IMR-90 (cell line): Measurements from ENCODE around the gene PLD5. TPM values are rescaled to one million over a fixed set of nuclear protein-coding genes. Genes with fewer than 3 reads are reported as not detected.

Experiments used
- ATAC-seq: fragments of 200-7000 bp; cut with Tn5 transposase; 2 replicates; pipeline ENCODE4 v1.9.1; 2020; ENCODE audit warnings: low read depth, mild to moderate bottlenecking, moderate library complexity
- BruUV-seq: library from RNA; stranded (reverse); fragments of 400-500 nt; replicated peaks from 2 replicates; lab custom pipeline; 2021; lab: Mats Ljungman, UMichigan
- CTCF ChIA-PET: fragments of 300-600 bp; formaldehyde crosslinking; extraction: SDS; loops from one replicate; lab custom pipeline; 2021; ENCODE audit warnings: antibody characterized with exemption; lab: Yijun Ruan, JAX
- POLR2A ChIA-PET: fragments of 300-600 bp; sonication (Branson Sonifier 250); formaldehyde crosslinking; loops from one replicate; lab custom pipeline; 2022; ENCODE audit warnings: antibody characterized with exemption; ENCODE audit not compliant: unreplicated experiment; lab: Charles Lee
- DNase-seq: peaks from one replicate; pipeline ENCODE4 v3.0.0; 2013
- H2AFZ ChIP-seq: replicated peaks from 2 replicates; pipeline ENCODE3; 2013; ENCODE audit warnings: low read length, mild to moderate bottlenecking; ENCODE audit not compliant: poor library complexity
- H2AK5ac ChIP-seq: 2 replicates; pipeline ENCODE4 v1.6.1; 2013; ENCODE audit warnings: low read depth, low read length, inconsistent platforms
- H2AK9ac ChIP-seq: replicated peaks from 2 replicates; pipeline ENCODE3; 2013; ENCODE audit warnings: mild to moderate bottlenecking, low read depth, low read length, moderate library complexity; ENCODE audit not compliant: poor library complexity
- H2BK120ac ChIP-seq: 2 replicates; pipeline ENCODE4 v1.6.1; 2013; ENCODE audit warnings: low read depth, low read length, inconsistent platforms
- H2BK15ac ChIP-seq: 3 replicates; pipeline ENCODE4 v1.6.1; 2013; ENCODE audit warnings: low read depth, low read length, inconsistent platforms
- H2BK20ac ChIP-seq: 2 replicates; pipeline ENCODE4 v1.6.1; 2013; ENCODE audit warnings: low read depth, mild to moderate bottlenecking, inconsistent platforms, low read length, moderate library complexity
- H2BK5ac ChIP-seq: 2 replicates; pipeline ENCODE4 v1.6.1; 2013; ENCODE audit warnings: mild to moderate bottlenecking, low read depth, low read length, inconsistent platforms; ENCODE audit not compliant: poor library complexity, severe bottlenecking
- H3K14ac ChIP-seq: replicated peaks from 2 replicates; pipeline ENCODE4 v1.6.1; 2013; ENCODE audit warnings: low read depth, low read length, inconsistent platforms
- H3K18ac ChIP-seq: 2 replicates; pipeline ENCODE4 v1.6.1; 2013; ENCODE audit warnings: low read depth, low read length, control low read depth
- H3K23ac ChIP-seq: 2 replicates; pipeline ENCODE4 v1.6.1; 2013; ENCODE audit warnings: low read depth, low read length, inconsistent platforms
- H3K27ac ChIP-seq: 2 replicates; pipeline ENCODE4 v1.5.1; 2013; ENCODE audit warnings: mild to moderate bottlenecking, control low read depth, low read length; ENCODE audit not compliant: insufficient read depth
- H3K27me3 ChIP-seq: 2 replicates; pipeline ENCODE4 v1.6.1; 2013; ENCODE audit warnings: low read length; ENCODE audit not compliant: control insufficient read depth, insufficient read depth
- H3K36me3 ChIP-seq: 2 replicates; pipeline ENCODE4 v1.6.1; 2013; ENCODE audit warnings: low read length, mixed read lengths; ENCODE audit not compliant: control insufficient read depth, insufficient read depth
- H3K4ac ChIP-seq: 2 replicates; pipeline ENCODE4 v1.6.1; 2013; ENCODE audit warnings: low read depth, low read length, inconsistent platforms
- H3K4me1 ChIP-seq: 2 replicates; pipeline ENCODE4 v1.6.1; 2013; ENCODE audit warnings: low read length, mixed read lengths; ENCODE audit not compliant: control insufficient read depth, insufficient read depth
- H3K4me2 ChIP-seq: 2 replicates; pipeline ENCODE4 v1.6.1; 2013; ENCODE audit warnings: low read depth, mild to moderate bottlenecking, control low read depth, low read length, moderate library complexity
- H3K4me3 ChIP-seq: 2 replicates; pipeline ENCODE4 v1.5.1; 2013; ENCODE audit warnings: low read depth, mild to moderate bottlenecking, control low read depth, low read length, moderate library complexity; ENCODE audit not compliant: insufficient read depth
- H3K56ac ChIP-seq: 2 replicates; pipeline ENCODE4 v1.6.1; 2013; ENCODE audit warnings: low read length, inconsistent platforms; ENCODE audit not compliant: insufficient read depth; ENCODE audit errors: extremely low read depth
- H3K79me1 ChIP-seq, 2 experiments: 2 replicates each; pipeline ENCODE4 v1.6.1; 2013; ENCODE audit warnings: low read length in 2 of 2, inconsistent platforms in 1 of 2, low read depth in 1 of 2
- H3K9ac ChIP-seq: 2 replicates; pipeline ENCODE4 v1.6.1; 2013; ENCODE audit warnings: low read depth, low read length, control low read depth
- H3K9me1 ChIP-seq: 2 replicates; pipeline ENCODE4 v1.6.1; 2013; ENCODE audit warnings: low read length, inconsistent platforms; ENCODE audit not compliant: insufficient read depth
- H3K9me3 ChIP-seq: 2 replicates; pipeline ENCODE4 v1.6.1; 2013; ENCODE audit warnings: low read length; ENCODE audit not compliant: control insufficient read depth, insufficient read depth
- H4K20me1 ChIP-seq: 2 replicates; pipeline ENCODE4 v1.6.1; 2013; ENCODE audit warnings: low read length, inconsistent platforms; ENCODE audit not compliant: insufficient read depth
- H4K5ac ChIP-seq: 2 replicates; pipeline ENCODE4 v1.6.1; 2013; ENCODE audit warnings: mild to moderate bottlenecking, low read depth, low read length, control low read depth
- H4K8ac ChIP-seq, 2 experiments: 2 replicates each; pipeline ENCODE4 v1.6.1; 2013; ENCODE audit warnings: low read depth in 2 of 2, low read length in 2 of 2, control low read depth in 1 of 2, inconsistent platforms in 1 of 2
- H4K91ac ChIP-seq: 2 replicates; pipeline ENCODE4 v1.6.1; 2013; ENCODE audit warnings: low read depth, low read length, inconsistent platforms; ENCODE audit not compliant: insufficient read depth
- BHLHE40 ChIP-seq: fragments of 150-350 bp; IDR thresholded peaks from 2 replicates; pipeline ENCODE4 v1.6.1; 2016; ENCODE audit warnings: mild to moderate bottlenecking, low read depth, low read length
- CEBPB ChIP-seq: IDR thresholded peaks from 2 replicates; pipeline ENCODE4 v1.6.1; 2012; ENCODE audit warnings: low read depth, low read length, improper control_type of control experiment
- CHD1 ChIP-seq: IDR thresholded peaks from 2 replicates; pipeline ENCODE4 v1.6.1; 2012; ENCODE audit warnings: low read depth, low read length, improper control_type of control experiment
- CTCF ChIP-seq: conservative IDR thresholded peaks from 2 replicates; pipeline ENCODE4 v1.5.1; 2012; ENCODE audit warnings: mild to moderate bottlenecking, low read depth, low read length, improper control_type of control experiment
- FOS ChIP-seq: fragments of 150-350 bp; IDR thresholded peaks from 2 replicates; pipeline ENCODE4 v1.6.1; 2016; ENCODE audit warnings: low read depth, low read length
- MAFK ChIP-seq: IDR thresholded peaks from 2 replicates; pipeline ENCODE4 v1.6.1; 2012; ENCODE audit warnings: low read depth, low read length, improper control_type of control experiment
- MAZ ChIP-seq: IDR thresholded peaks from 2 replicates; pipeline ENCODE4 v1.6.1; 2012; ENCODE audit warnings: low read depth, mild to moderate bottlenecking, low read length, improper control_type of control experiment, moderate library complexity, borderline replicate concordance
- NFE2L2 ChIP-seq: fragments of 150-350 bp; IDR thresholded peaks from 2 replicates; pipeline ENCODE4 v1.6.1; 2016; ENCODE audit warnings: low read depth, mild to moderate bottlenecking, low read length
- POLR2A ChIP-seq: IDR thresholded peaks from 2 replicates; pipeline ENCODE4 v1.6.1; 2012; ENCODE audit warnings: mild to moderate bottlenecking, low read depth, low read length
- RAD21 ChIP-seq: IDR thresholded peaks from 2 replicates; pipeline ENCODE4 v1.6.1; 2012; ENCODE audit warnings: low read length, improper control_type of control experiment
- RCOR1 ChIP-seq: IDR thresholded peaks from 2 replicates; pipeline ENCODE4 v1.6.1; 2012; ENCODE audit warnings: mild to moderate bottlenecking, low read length, improper control_type of control experiment; ENCODE audit not compliant: insufficient replicate concordance
- SMC3 ChIP-seq: fragments of 150-350 bp; IDR thresholded peaks from 2 replicates; pipeline ENCODE4 v1.6.1; 2016; ENCODE audit warnings: low read depth, mild to moderate bottlenecking, antibody characterized with exemption, low read length, moderate library complexity
- WGBS, 2 experiments: methylation state at CpG; one replicate each; pipeline versions ENCODE4 v1.1.5 to v1.1.7; 2013; ENCODE audit warnings: missing lambda C conversion rate in 2 of 2; ENCODE audit not compliant: insufficient read length in 1 of 2; ENCODE audit errors: extremely low coverage in 2 of 2; 5-methylcytosine and 5-hydroxymethylcytosine counted together
- dilution Hi-C: fragments of 300-500 bp; cut with HindIII; formaldehyde crosslinking; loops from one replicate; pipeline ENCODE4 v1.14.3; 2018; ENCODE audit warnings: low sequenced_read_pairs; ENCODE audit not compliant: unreplicated experiment
- in situ Hi-C: fragments of 300-500 bp; cut with MboI; formaldehyde crosslinking; loops from 3 replicates; pipeline ENCODE4 v1.14.3; 2019; ENCODE audit warnings: low sequenced_read_pairs, inconsistent platforms, mixed read lengths
- intact Hi-C: fragments of 100-400 bp; cut with micrococcal nuclease; formaldehyde crosslinking; loops from 2 replicates; pipeline ENCODE4 v1.10.0; 2022
- polyA plus RNA-seq, 3 experiments: library from polyadenylated mRNA; depleted of rRNA; stranded (reverse); fragments of >200 nt; gene quantifications; 2 replicates each; pipeline ENCODE4 v1.2.3, GENCODE V29; 2012; ENCODE audit warnings: low replicate concordance in 1 of 3
- total RNA-seq: library from RNA; depleted of rRNA; stranded (reverse); fragments of >200 nt; gene quantifications from 2 replicates; pipeline ENCODE4 v1.2.3, GENCODE V29; 2012

Gene PLD5
- total and polyA plus RNA-seq, 2 of the 4 experiments (the other 2 are of a cell fraction) = not detected

- dilution Hi-C loops = no loop called here
- no peak overlapping the region for H4K8ac ChIP-seq
- in situ Hi-C loops = loop anchor here (25.0 kb wide), 1 partner anchor 856 kb away; no protein-coding TSS in a partner anchor
- H3K79me1 ChIP-seq = no peaks in the 10 kb centered on the region
- H3K56ac ChIP-seq = no peak overlapping the region
- no peak overlapping the region for H2AK9ac ChIP-seq
- ChIA-PET POLR2A (no interaction called here), CTCF (interaction anchor here (0.6 to 1.0 kb wide), 2 partner anchors 20 to 32 kb away, joined by 3 read pairs; no protein-coding TSS in a partner anchor)
- BruUV-seq = no TSS peak
- TF ChIP-seq BHLHE40 (no peak), RAD21 (no peak), CHD1 (no peak), FOS (no peak), CEBPB (no peak), MAFK (no peak), NFE2L2 (no peak), RCOR1 (no peak), POLR2A (no peak), CTCF (no peak), SMC3 (no peak), MAZ (no peak)
- no peak overlapping the region for H2BK15ac ChIP-seq
- H2AK5ac ChIP-seq = no peak overlapping the region
- H2BK20ac ChIP-seq = no peak overlapping the region
- H3K4me1 ChIP-seq = no peaks in the 10 kb centered on the region
- no peaks in the 10 kb centered on the region for H4K20me1 ChIP-seq
- no peak overlapping the region for H2AFZ ChIP-seq
- no peak overlapping the region for H4K5ac ChIP-seq
- intact Hi-C loops = no loop called here
- H3K9me1 ChIP-seq = no peaks in the 10 kb centered on the region
- H3K27me3 ChIP-seq = no peaks in the 10 kb centered on the region
- H3K9ac ChIP-seq = no peak overlapping the region
- H3K9me3 ChIP-seq = peaks cover 4% of the 10 kb centered on the region; the same call in 1 of the 2 replicates
- H2BK5ac ChIP-seq = no peak overlapping the region
- no CpG with 5 or more reads among the region's 11 CpGs for WGBS, 2 experiments
- DNase-seq (no peak), ATAC-seq (no peak)
- no peak overlapping the region for H3K4me3 ChIP-seq
- H3K14ac ChIP-seq = no peak overlapping the region
- H3K23ac ChIP-seq = no peak overlapping the region
- no peak overlapping the region for H3K4me2 ChIP-seq
- no peak overlapping the region for H2BK120ac ChIP-seq
- H3K36me3 ChIP-seq = no peaks in the 10 kb centered on the region
- H3K27ac ChIP-seq = no peak overlapping the region
- no peak overlapping the region for H4K91ac ChIP-seq
- H3K18ac ChIP-seq = no peak overlapping the region
- H3K4ac ChIP-seq = no peak overlapping the region
Observed at GRCh38 chr1:242456726-242457269, 67.7 kb downstream of the PLD5 start.
